ENCODE data around the gene DMD. TPM values are rescaled to one million over a fixed set of nuclear protein-coding genes. Genes with fewer than 3 reads are reported as not detected.
A peak's percentile ranks its signal among the peaks of the same experiment; 100 is the strongest.

Gene DMD
- polyA plus RNA-seq, 1 donor from 2014 or later: 3.1 TPM

DNA sequence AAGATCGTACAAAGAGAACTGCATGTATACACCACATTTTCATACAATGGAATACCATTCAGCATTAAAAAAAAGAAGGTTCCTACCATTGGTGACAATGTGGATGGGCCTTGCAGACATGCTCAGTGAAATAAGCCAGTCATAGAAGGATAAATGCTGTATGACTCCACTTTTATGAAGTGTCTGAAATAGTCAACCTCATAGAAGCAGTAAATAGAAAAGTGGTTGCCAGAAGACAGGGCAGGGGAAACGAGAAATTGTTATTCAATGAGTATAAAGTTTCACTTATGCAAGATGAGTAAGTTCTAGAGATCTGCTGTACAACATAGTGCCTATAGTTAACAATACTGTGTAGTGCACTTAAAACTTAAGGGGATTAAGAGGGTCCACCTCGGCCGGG lies 1882.1 kb downstream of the DMD start:
- Mint-ChIP-seq H3K27ac (no peak overlapping the region), H3K4me1 (no peaks in the 10 kb centered on the region), H3K27me3 (no peaks in the 10 kb centered on the region), H3K9me3 (no peaks in the 10 kb centered on the region), H3K4me3 (no peak overlapping the region), H3K36me3 (peaks cover 1% of the 10 kb centered on the region)

DNA sequence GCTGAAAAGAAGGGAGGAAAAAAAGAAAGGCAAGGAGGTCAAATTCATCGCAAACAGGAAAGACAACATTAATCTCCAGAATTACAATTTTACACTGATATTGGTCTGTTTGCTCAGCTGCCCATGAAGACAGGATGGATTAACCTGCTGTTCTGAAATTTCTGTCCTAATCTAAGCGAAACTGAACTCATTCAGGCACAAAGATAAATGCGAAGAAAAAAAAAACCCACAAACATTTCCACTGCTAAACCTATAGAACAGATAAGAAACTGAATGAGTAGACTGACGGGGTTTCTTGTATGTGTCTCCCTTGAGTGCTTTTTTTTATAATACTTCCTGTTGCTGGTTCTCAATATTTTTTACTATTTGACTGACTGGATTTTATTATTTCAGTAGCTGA lies 1887.7 kb downstream of the DMD start:
- Mint-ChIP-seq H3K9me3 (peaks cover 0 to 2% (median 0%) of the 10 kb centered on the region in 3 donors), H3K4me1 (peaks cover 0 to 5% (median 0%) of the 10 kb centered on the region in 3 donors), H3K4me3 (no peak overlapping the region), H3K36me3 (peaks cover 4% of the 10 kb centered on the region), H3K27me3 (peaks cover 14% of the 10 kb centered on the region), H3K27ac (no peak overlapping the region)

DNA sequence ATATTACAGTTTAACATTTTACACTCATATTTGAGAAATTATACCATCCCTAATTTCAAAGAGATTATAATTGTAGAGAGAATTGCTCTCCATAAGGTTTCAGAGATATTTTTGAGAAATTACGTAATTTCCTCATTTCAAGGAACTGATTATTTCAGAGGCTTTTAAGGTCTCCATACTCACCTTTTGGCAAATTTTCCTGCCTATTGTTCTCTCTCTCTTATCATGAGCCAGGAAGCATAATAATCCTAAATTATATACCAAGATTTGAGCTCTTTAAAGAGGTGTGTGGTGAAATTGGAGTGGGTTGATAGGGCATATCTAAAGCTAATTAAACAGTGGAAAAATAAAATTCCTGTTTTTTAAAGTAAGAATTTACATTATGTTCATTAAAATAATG lies 1890.6 kb downstream of the DMD start:
- Mint-ChIP-seq H3K27me3 (peaks cover 14% of the 10 kb centered on the region), H3K4me1 (peaks cover 0 to 5% (median 0%) of the 10 kb centered on the region in 3 donors), H3K9me3 (peaks cover 0 to 2% (median 2%) of the 10 kb centered on the region in 3 donors), H3K27ac (no peak overlapping the region), H3K4me3 (no peak overlapping the region), H3K36me3 (peaks cover 3% of the 10 kb centered on the region)

DNA sequence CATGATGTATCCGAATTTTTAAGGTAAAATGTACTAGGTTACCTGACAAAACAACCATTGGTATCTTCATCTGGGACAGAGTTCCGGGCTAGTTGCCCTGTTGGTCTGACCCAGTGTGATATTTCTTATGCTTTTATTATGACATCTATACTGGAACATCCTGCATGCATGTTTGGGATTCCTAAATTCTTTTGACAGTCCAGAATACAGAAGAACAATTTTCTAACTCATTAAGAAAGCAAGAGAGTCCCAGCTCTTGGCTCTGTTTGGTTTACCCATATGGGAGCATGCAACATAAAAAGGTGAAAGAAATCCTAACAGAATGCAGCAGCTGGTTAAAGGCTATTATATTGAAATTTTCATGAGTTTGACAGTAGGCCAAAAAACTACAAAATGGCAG lies 1891.8 kb downstream of the DMD start:
- peaks cover 0 to 2% (median 2%) of the 10 kb centered on the region in 3 donors for H3K9me3 Mint-ChIP-seq
- no peak overlapping the region for H3K4me3 Mint-ChIP-seq
- H3K36me3 Mint-ChIP-seq: peaks cover 3% of the 10 kb centered on the region
- peaks cover 14% of the 10 kb centered on the region for H3K27me3 Mint-ChIP-seq
- no peak overlapping the region for H3K27ac Mint-ChIP-seq
- peaks cover 0 to 5% (median 0%) of the 10 kb centered on the region in 3 donors for H3K4me1 Mint-ChIP-seq

DNA sequence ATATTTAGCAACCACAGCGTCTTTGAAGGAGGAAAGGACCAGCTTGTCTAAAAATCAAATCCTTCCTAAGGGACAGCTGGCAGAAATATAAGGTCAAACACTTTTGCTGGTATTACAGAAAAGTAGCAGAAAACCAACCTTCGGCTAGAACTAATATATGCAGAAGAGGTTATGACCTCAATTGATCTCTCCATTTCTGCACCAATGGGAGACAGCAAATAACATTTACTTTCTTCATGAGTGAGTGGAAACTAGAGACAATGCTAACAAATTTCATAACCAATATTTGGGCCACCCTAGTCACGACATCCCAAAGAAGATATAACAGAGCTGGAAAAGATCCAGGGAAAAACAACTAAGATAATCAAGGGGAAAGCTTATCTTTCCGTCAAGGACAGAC lies 1892.5 kb downstream of the DMD start:
- Mint-ChIP-seq H3K27me3 (peaks cover 14% of the 10 kb centered on the region), H3K4me1 (peaks cover 0 to 5% (median 0%) of the 10 kb centered on the region in 3 donors), H3K9me3 (peaks cover 0 to 6% (median 4%) of the 10 kb centered on the region in 3 donors), H3K4me3 (no peak overlapping the region), H3K27ac (no peak overlapping the region), H3K36me3 (peaks cover 3% of the 10 kb centered on the region)

DNA sequence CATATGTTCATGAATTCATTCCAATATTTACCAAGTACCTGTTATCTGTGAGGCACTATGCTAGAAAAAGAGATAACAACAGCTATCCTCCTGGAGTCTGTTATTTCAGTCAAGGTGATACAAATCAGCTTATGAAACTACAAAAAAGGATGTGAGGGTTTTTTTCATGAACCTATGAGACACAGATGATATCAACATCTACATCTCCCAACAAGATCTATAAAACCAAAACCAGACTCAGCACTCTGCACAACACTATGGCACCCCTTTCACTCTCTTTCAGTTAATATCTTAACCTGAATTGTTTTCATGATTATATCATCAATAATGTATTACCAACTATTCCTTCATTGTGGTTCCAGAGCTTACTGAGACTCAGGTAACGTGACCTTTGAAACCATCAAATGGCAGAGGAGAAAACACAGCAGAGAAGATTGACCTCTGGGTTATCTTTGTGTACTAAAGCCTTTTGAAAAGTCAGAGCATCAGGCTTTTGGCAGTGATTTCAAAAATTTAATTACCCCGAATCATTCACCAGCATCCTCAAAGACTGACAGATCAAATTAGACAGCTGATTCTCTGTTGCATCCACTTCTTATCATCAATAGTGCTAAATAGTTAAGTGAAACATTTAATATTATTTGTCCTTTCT lies 1894.9 kb downstream of the DMD start:
- no peaks in the 10 kb centered on the region for H3K27me3 Mint-ChIP-seq
- no peak overlapping the region for H3K27ac Mint-ChIP-seq
- H3K9me3 Mint-ChIP-seq: peaks cover 0 to 13% (median 1%) of the 10 kb centered on the region in 3 donors
- H3K36me3 Mint-ChIP-seq: peaks cover 3% of the 10 kb centered on the region
- no peaks in the 10 kb centered on the region for H3K4me1 Mint-ChIP-seq
- H3K4me3 Mint-ChIP-seq: no peak overlapping the region

DNA sequence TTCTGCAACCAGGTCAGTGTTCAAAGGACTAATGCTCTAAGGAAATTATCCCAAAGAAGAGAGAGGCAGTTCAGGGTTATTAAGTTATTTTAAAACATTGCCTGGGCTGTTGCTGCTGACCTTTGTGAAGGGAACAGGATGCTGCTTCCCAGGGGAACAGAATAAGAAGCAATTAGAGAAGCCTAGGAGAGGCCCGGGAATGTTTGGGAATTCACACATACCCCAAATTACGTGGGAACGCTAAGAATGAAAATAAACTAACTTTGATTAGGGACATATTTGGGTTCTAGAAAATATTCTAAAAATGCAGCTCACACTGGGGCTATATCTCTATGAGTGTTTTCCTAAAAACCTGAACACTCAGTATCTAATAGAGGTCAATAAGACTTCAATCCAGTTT lies 1896.4 kb downstream of the DMD start:
- Mint-ChIP-seq H3K9me3 (peaks cover 0 to 13% (median 1%) of the 10 kb centered on the region in 3 donors), H3K27ac (no peak overlapping the region), H3K4me1 (no peaks in the 10 kb centered on the region), H3K27me3 (no peaks in the 10 kb centered on the region), H3K36me3 (peaks cover 1% of the 10 kb centered on the region), H3K4me3 (no peak overlapping the region)

DNA sequence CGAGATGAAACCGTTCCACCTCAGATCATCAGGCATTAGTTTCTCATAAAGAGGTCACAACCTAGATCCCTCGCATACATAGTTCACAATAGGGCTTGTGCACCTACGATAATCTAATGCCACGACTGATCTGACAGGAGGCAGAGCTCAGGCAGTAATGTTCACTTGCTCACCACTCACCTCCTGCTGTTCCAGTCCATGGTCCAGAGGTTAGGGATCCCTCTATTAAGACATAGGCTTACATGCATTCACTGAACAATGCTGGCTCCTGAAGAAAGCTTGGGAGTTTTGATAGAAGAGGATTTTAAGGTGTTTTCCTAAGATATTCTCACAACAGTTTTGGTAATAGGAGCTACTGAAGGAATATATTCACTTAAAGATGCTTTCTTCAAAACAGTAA lies 1903.4 kb downstream of the DMD start:
- Mint-ChIP-seq H3K4me3 (no peak overlapping the region), H3K27me3 (no peaks in the 10 kb centered on the region)

DNA sequence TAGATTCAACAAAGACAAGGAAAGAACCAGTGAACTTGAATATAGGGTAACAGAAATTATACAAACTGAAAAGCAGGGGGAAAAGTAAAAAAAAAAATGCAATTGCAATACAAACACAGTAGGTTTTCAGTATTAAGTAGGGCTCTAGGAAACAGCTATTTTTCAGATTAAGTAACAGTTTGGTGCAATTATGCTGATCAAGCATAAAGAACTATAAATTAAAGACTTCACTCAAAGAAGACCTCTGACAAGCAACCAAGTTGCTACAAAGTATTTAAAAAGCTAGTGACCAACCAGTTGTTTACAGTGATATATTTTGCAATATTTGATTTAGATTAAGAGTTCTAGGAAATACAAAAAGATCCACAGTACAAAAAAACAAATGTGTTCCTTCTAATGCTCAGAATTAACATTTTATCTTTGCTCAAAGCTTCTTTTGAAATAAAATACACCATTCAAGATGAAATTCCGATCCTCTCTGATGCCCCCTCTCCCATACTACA lies 1908.7 kb downstream of the DMD start:
- Mint-ChIP-seq H3K36me3 (no peaks in the 10 kb centered on the region), H3K27ac (no peak overlapping the region), H3K4me1 (peaks cover 0 to 3% (median 0%) of the 10 kb centered on the region in 3 donors), H3K27me3 (peaks cover 3% of the 10 kb centered on the region), H3K4me3 (no peak overlapping the region), H3K9me3 (peaks cover 3 to 5% (median 5%) of the 10 kb centered on the region in 3 donors)

More for the DNA sequence above, 1903.4 kb downstream of the DMD start:
- peaks cover 0 to 3% (median 0%) of the 10 kb centered on the region in 3 donors for H3K4me1 Mint-ChIP-seq
- H3K36me3 Mint-ChIP-seq: no peaks in the 10 kb centered on the region
- H3K9me3 Mint-ChIP-seq: peaks cover 0 to 7% (median 0%) of the 10 kb centered on the region in 3 donors
- no peak overlapping the region for H3K27ac Mint-ChIP-seq

DNA sequence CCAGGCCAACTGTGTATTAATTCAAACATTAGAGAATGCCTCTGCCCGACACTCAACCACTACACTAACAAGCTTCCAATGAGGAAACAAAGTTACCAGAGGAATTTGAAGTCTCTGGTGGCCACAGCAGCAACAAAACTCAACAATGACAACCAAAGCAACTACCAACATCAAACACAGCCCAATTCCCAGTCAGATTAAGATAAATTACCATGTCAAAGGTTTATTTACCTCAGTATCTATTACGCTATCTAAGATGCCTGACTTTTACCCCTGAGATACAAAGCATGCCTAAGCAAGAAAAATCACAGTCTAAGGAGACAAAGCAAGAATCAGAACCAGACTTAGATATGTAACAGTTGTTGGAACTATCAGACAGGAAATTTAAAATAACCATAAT lies 1909.4 kb downstream of the DMD start:
- Mint-ChIP-seq H3K4me3 (no peak overlapping the region), H3K9me3 (peaks cover 3 to 5% (median 5%) of the 10 kb centered on the region in 3 donors), H3K27ac (no peak overlapping the region), H3K36me3 (no peaks in the 10 kb centered on the region), H3K4me1 (peaks cover 0 to 3% (median 0%) of the 10 kb centered on the region in 3 donors), H3K27me3 (peaks cover 3% of the 10 kb centered on the region)

DNA sequence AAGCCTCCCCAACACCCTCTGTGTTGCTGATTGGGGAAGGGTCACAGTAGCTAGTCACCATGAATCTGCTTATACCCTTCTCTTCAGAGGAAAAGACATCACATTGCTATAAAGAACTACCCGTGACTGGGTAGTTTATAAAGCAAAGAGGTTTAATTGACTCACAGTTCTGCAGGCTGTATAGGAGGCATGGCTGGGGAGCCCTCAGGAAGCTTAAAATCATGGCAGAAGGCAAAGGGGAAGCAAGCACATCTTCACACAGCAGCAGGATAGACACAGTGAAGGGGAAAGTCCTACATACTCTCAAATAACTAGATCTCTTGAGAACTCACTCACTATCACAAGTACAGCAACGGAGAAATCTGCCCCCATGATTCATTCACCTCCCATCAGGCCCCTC lies 1910.1 kb downstream of the DMD start:
- Mint-ChIP-seq H3K9me3 (peaks cover 3 to 5% (median 5%) of the 10 kb centered on the region in 3 donors), H3K27me3 (peaks cover 3% of the 10 kb centered on the region), H3K27ac (no peak overlapping the region), H3K4me3 (peak overlapping the region in 1 of 4 donors; percentile 50), H3K36me3 (no peaks in the 10 kb centered on the region), H3K4me1 (peaks cover 0 to 3% (median 0%) of the 10 kb centered on the region in 3 donors)

DNA sequence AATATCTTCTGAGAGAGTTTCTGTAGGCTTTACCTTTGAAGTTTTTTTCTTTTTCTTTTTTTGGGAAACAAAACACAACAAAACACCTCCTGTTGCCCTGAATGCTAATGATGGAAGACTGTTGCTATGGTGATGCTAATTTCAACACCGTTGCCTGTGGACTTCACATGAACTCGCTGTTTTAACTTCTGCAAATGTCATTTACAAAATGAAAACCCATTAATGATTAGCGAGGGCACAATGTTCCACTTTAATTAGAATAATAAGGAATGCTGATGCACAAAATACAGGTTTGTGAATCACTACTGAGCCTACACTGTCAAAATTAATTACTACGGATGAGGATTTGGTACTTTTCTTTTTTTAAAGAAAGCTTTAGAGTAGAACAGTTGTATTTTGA lies 1912.4 kb downstream of the DMD start:
- H3K36me3 Mint-ChIP-seq: no peaks in the 10 kb centered on the region
- no peaks in the 10 kb centered on the region for H3K4me1 Mint-ChIP-seq
- no peak overlapping the region for H3K4me3 Mint-ChIP-seq
- H3K9me3 Mint-ChIP-seq: peaks cover 3 to 5% (median 5%) of the 10 kb centered on the region in 3 donors
- H3K27ac Mint-ChIP-seq: no peak overlapping the region
- peaks cover 3% of the 10 kb centered on the region for H3K27me3 Mint-ChIP-seq

DNA sequence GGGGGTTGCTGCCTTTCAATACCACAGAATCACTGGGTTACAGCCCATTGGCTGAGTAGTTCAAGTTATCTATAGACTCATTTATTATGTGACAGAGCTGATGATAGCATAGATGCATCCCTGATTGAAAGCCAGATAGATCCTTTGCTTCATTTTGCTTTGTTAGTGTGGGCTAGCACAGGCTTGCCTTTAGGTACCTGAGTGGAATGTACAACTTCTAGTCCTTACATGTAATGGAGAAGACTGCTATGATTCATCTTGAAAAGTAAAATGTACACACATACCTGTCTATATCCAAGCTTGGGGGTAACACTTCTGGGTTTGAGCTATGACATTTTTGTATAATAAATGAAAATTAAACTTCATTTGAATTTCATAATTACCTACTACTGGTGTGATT lies 1913.5 kb downstream of the DMD start:
- no peak overlapping the region for H3K4me3 Mint-ChIP-seq
- H3K27me3 Mint-ChIP-seq: peaks cover 3% of the 10 kb centered on the region
- no peak overlapping the region for H3K27ac Mint-ChIP-seq
- H3K36me3 Mint-ChIP-seq: no peaks in the 10 kb centered on the region
- no peaks in the 10 kb centered on the region for H3K4me1 Mint-ChIP-seq
- H3K9me3 Mint-ChIP-seq: peaks cover 3 to 5% (median 5%) of the 10 kb centered on the region in 3 donors

DNA sequence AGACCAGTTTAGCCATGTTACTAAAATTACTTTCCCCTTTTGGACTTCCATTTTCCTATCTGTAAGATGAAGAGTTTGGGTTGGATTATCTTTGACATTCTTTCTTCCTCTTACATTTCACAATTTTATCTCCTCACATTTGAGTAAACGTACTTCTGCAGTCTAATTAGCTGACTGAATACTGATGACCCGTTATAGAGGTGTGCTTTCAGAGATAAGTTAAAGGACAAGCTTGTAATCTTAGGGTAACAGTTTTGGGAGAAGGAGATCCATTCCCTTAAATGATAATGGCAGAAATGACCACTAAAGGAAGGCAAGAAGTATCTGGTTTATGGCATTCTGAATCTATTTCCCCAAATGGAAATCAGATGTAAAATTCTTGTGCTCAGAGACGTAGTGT lies 1916.9 kb downstream of the DMD start:
- H3K27me3 Mint-ChIP-seq: no peaks in the 10 kb centered on the region
- no peak overlapping the region for H3K27ac Mint-ChIP-seq
- peaks cover 0 to 3% (median 0%) of the 10 kb centered on the region in 3 donors for H3K9me3 Mint-ChIP-seq

DNA sequence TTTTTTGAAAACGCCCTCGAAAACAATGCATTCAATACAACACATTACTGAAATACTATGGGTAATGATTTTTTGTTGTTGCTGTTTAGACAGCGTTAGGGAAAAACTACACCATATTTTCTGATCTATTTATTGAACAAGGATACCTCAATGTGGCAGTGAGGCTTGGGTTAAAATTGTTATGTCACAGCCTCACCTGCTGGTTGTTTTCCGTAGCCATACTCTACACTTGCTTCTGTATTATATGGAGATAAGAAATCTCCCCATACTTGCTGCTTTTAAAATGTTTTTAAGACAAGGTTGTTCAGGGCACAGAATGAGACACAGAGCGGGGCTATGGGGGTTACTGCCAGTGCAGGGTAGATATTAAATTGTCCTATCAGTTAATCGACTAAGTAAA lies 1917.9 kb downstream of the DMD start:
- no peak overlapping the region for H3K4me3 Mint-ChIP-seq
- no peaks in the 10 kb centered on the region for H3K9me3 Mint-ChIP-seq
- no peaks in the 10 kb centered on the region for H3K36me3 Mint-ChIP-seq
- H3K27ac Mint-ChIP-seq: no peak overlapping the region
- H3K27me3 Mint-ChIP-seq: no peaks in the 10 kb centered on the region
- H3K4me1 Mint-ChIP-seq: no peaks in the 10 kb centered on the region

More for the DNA sequence above, 1916.9 kb downstream of the DMD start:
- H3K4me3 Mint-ChIP-seq: no peak overlapping the region
- no peaks in the 10 kb centered on the region for H3K36me3 Mint-ChIP-seq
- no peaks in the 10 kb centered on the region for H3K4me1 Mint-ChIP-seq

DNA sequence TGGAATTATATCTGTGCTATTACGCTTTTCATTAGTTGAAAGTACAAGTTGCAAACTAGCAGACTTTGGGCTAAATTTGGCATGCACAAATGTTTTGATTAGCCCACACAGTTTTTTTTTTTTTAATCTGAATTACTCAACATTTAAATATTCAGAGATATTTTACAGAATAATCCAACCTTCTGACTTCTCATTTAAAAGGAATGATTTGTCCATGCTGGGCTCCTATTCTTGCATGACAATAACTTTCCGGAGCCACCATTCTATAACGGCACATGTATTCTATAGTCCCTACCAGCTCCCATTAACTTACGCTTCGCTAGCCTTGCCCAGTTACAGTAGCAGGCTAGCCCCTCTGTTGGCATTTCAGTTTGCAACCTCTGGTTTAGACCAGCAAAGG lies 1920.2 kb downstream of the DMD start:
- Mint-ChIP-seq H3K4me3 (no peak overlapping the region), H3K27ac (no peak overlapping the region), H3K27me3 (no peaks in the 10 kb centered on the region), H3K4me1 (no peaks in the 10 kb centered on the region), H3K36me3 (no peaks in the 10 kb centered on the region), H3K9me3 (no peaks in the 10 kb centered on the region)
